ENCODE measurements around the gene HSD17B7. TPM values are rescaled to one million over a fixed set of nuclear protein-coding genes. Genes with fewer than 3 reads are reported as not detected.

The HSD17B7 gene
- total RNA-seq, 1 experiment from 2014 or later = 57.2 TPM

DNA sequence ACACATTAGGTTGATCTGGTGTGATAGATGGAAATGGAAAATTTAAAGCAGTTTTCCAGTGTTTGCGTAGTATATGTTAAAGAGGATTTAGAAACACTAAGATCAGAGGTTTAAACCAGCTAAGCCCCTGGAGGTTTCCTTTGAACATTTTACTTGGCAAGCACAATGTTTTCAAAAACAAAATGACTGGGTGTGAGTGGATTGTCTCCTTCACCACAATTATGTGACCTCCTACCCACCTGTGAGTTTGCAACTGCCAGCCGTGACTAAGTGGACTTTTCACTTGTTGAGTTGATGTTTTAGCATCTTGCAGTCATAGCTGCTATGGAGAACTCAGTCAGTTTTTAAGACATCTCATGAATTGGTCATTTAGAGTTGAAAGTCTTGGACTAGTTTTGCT is 65.8 kb downstream of the HSD17B7 start:
- peak; percentile 99 for DNase-seq (ENCODE audit: low read depth)

DNA sequence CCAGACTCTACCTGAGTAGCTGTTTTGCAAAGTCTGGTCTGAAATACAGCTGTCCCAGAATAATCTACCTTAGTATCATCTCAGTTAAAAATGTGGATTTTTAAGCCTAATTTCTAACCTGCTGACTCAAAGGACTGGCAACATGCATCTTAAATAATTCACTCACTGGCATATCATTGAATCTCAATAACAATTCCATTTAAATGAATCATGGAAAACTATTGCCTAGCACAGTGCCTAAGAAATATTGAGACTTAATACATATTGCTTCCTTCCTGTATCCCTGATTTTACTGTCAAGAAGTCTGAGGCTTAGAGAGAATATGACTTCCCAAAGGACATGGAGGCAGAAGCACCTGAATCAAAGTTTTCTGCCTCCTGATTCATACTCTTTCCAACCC is 67.3 kb downstream of the HSD17B7 start:
- DNase-seq (ENCODE audit: low read depth) = peak; percentile 77

DNA sequence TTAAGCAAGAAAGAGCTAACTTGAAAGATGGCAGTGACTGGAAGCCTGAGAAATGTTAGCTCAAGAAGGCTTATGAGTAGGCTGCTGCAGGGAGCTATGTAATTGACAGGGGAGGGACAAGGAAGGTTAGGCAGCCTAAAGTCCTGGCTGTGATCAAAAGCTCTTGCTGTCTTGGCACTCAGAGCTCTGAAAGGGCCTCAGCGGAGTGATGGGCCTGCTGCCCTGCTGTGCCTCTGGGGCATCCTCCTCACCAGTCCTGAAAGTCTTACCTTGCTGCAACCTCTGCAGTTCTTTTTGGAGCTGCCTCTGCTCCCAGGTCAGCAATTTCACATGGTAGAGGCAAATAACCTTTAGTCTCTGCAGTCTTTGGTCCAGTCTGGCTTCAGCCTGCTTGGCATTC is 68.7 kb downstream of the HSD17B7 start:
- peak; percentile 49 for DNase-seq (ENCODE audit: low read depth)

DNA sequence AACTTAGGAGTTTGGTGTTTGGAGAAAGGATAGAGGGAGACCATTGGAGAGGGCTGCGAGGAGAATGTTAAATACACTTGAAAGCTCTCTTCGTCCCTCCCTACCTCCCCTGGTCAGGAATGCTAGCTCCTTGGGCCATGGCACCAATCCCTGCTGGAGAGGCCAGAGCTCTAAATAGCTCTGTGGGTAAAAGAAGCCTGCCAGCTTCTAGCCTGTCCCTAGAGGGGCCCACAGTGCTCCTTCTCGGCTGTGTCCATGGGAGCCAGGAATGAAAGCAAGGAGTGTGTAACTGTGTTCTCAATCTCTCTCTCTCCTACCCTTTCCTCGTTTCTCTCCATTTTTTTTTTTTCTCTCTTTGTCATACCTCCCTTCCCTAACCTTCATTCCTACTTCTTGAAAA is 70.6 kb downstream of the HSD17B7 start, which contains the start of gene CCDC190:
Gene CCDC190 (minus strand): TSS at position 75 of the 400 bp plus-strand sequence. CDS start 1,529 bp downstream, outside the sequence.
- DNase-seq (ENCODE audit: low read depth) = peak; percentile 47

DNA sequence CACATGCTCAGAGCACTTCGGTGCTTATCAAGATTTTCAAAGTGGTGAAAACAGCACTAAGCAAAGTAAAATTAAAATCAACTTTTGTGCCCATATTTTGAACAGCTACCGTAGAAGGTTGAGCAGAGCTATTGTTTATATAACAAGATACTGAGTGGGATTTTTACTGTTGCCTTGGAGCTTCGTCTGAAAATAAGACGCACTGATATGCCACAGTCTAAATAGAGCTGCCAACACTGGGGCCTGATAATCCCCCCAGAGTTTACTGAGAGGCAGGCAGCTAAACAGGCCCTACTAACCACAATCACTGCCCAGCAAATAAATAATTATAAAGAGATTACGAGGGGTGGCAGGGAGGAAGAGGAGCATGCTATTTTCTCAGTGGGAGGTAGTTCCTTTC is 71.1 kb downstream of the HSD17B7 start:
- no peak for DNase-seq (ENCODE audit: low read depth)

Other genes starting within 250 kb of the HSD17B7 start
- 112 and 137 TPM in 2 replicates for gene UAP1, start 229.0 kb upstream of the HSD17B7 start, total RNA-seq (2014; rRNA removed; shearing (Covaris generic))
- gene DDR2, start 158.2 kb upstream of the HSD17B7 start, total RNA-seq (2014; rRNA removed; shearing (Covaris generic)) = 21.9 and 32.3 TPM in 2 replicates
- gene CCDC190, start 70.5 kb downstream of the HSD17B7 start, total RNA-seq (2014; rRNA removed; shearing (Covaris generic)) = 1.7 and 4.0 TPM in 2 replicates